ENCODE data around the gene NTM. TPM values are rescaled to one million over a fixed set of nuclear protein-coding genes. Genes with fewer than 3 reads are reported as not detected.
A peak's percentile ranks its signal among the peaks of the same experiment; 100 is the strongest.

The NTM gene
- total and polyA plus RNA-seq, 2 donors (not counting 3 experiments of a cell fraction or from before 2014, with no cell fraction given) = 1.00 to 1.1 TPM

DNA sequence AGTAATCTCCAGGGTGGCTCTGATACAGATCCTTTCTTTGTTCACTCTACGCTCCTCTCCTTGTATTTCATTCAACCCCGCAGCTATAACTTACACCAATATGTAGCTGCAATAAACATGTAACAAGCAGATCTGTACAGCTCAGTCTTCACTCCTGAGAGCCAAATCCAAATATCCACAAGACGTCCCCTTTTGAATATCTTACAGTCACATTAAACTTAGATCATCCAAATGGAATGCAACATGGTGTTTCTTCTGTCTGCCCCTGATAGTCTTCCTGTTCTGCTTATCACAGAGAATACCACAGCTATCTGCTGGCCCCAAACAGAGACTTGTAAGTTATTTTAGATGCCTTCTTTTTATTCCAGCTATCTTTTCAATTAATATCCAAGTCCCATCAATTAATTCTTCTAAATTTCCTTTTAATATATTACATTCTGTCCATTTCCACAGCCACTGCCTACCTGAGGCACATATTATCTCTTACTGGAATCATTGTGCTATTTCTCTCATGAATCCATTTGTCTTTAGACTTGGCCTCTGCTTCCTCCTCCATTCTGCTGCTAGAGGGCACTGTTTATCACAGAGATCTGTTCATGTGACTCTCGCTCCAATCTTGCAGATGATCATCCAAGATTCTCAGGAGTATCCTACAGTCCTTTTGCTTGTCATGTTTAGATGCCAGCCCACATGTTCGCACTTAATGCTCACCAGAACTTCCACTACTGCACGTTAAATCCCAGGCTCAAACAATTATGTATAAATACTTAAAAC is 908.6 kb downstream of the NTM start:
- H3K4me1 ChIP-seq (ENCODE audit: control insufficient read depth, extremely low read depth, insufficient read depth, low read length) = no peaks in the 10 kb centered on the region
- H3K27me3 ChIP-seq (ENCODE audit: control insufficient read depth in 2 of 2, insufficient read depth in 2 of 2, low read length in 2 of 2) = no peaks in the 10 kb centered on the region
- H3K27ac ChIP-seq (ENCODE audit: insufficient read depth, low read depth, low read length) = no peak overlapping the region
- no peaks in the 10 kb centered on the region for H3K9me1 ChIP-seq (replicated peaks; ENCODE audit: control insufficient read depth, extremely low read depth, insufficient read depth, low read length)
- ChIA-PET POLR2A (no interaction called here), CTCF (interaction anchor here (0.7 to 0.9 kb wide), 2 partner anchors 329 to 662 kb away, joined by 3 to 12 read pairs; no protein-coding TSS in a partner anchor)
- TF ChIP-seq, protein P1, sequence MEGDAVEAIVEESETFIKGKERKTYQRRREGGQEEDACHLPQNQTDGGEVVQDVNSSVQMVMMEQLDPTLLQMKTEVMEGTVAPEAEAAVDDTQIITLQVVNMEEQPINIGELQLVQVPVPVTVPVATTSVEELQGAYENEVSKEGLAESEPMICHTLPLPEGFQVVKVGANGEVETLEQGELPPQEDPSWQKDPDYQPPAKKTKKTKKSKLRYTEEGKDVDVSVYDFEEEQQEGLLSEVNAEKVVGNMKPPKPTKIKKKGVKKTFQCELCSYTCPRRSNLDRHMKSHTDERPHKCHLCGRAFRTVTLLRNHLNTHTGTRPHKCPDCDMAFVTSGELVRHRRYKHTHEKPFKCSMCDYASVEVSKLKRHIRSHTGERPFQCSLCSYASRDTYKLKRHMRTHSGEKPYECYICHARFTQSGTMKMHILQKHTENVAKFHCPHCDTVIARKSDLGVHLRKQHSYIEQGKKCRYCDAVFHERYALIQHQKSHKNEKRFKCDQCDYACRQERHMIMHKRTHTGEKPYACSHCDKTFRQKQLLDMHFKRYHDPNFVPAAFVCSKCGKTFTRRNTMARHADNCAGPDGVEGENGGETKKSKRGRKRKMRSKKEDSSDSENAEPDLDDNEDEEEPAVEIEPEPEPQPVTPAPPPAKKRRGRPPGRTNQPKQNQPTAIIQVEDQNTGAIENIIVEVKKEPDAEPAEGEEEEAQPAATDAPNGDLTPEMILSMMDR (IDR thresholded peaks at IDR 0.05; ENCODE audit: extremely low read depth in 1 of 2, insufficient read depth in 1 of 2, low read depth in 1 of 2, low read length in 2 of 2) = peak in 1 of 2 donors; percentile 37
- TF ChIP-seq MYC (IDR thresholded peaks at IDR 0.05; ENCODE audit: low read depth, low read length) (no peak), FOS (IDR thresholded peaks at IDR 0.05; ENCODE audit: borderline replicate concordance, insufficient read depth, low read length) (no peak), GATA2 (IDR thresholded peaks at IDR 0.05; ENCODE audit: insufficient read depth, insufficient read length, low read depth, low read length) (peak; percentile 18)
- no peaks in the 10 kb centered on the region for H3K79me2 ChIP-seq (ENCODE audit: control insufficient read depth, insufficient read depth, low read length)
- no peak overlapping the region for H3K4me2 ChIP-seq (ENCODE audit: insufficient read depth, low read length)
- no peak overlapping the region for H3K9ac ChIP-seq (replicated peaks; ENCODE audit: extremely low read depth, insufficient read depth, low read length)
- dilution Hi-C loops (cut with MboI; ENCODE audit: extremely low pct_ligation_motif_present, low sequenced_read_pairs) (no loop called here), intact Hi-C loops (cut with micrococcal nuclease) (loop anchor here (1.0 to 2.0 kb wide), 2 partner anchors 34 to 662 kb away; no protein-coding TSS in a partner anchor)
- H4K20me1 ChIP-seq (replicated peaks; ENCODE audit: control insufficient read depth, extremely low read depth, insufficient read depth, low read length) = no peaks in the 10 kb centered on the region
- H2AFZ ChIP-seq (ENCODE audit: low read depth, low read length) = no peak overlapping the region
- no TSS peak for BruUV-seq (replicated peaks)
- FAIRE-seq (peak; percentile 67), DNase-seq (ENCODE audit: low read depth, low spot score) (peak; percentile 4)
- H3K4me3 ChIP-seq (replicated peaks in 1 of 3; ENCODE audit: insufficient read depth in 1 of 3, low read depth in 1 of 3, low read length in 3 of 3) = no peak overlapping the region
- no peaks in the 10 kb centered on the region for H3K36me3 ChIP-seq (ENCODE audit: control insufficient read depth in 2 of 2, extremely low read depth in 1 of 2, insufficient read depth in 2 of 2, low read length in 2 of 2)
- no peaks in the 10 kb centered on the region for H3K9me3 ChIP-seq (replicated peaks; ENCODE audit: control insufficient read depth, insufficient read depth, low read length)

DNA sequence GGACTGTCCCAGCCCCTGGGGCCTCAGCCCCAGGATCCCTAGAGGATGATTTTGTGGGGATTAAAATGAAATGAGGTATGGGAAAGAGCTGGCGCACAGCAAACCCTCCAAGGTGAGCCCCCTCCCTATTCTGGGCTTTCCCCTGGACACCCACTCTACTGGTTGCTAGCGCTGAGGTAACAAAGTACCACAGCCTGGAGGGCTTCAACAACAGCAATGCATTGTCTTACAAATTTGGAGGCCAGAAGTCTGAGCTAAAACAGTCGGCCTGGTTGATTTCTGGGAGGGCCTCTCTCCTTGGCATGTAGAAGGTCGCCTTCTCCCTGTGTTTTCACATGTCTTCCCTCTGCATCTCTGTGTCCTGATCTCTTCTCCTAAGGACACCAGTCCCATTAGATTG is 913.6 kb downstream of the NTM start:
- dilution Hi-C loops (cut with MboI; ENCODE audit: extremely low pct_ligation_motif_present, low sequenced_read_pairs) (no loop called here), intact Hi-C loops (cut with micrococcal nuclease) (no loop called here)
- Histone ChIP-seq H3K9ac (replicated peaks; ENCODE audit: extremely low read depth, insufficient read depth, low read length) (no peak overlapping the region), H3K4me3 (replicated peaks in 1 of 3; ENCODE audit: insufficient read depth in 1 of 3, low read depth in 1 of 3, low read length in 3 of 3) (no peak overlapping the region), H3K36me3 (ENCODE audit: control insufficient read depth in 2 of 2, extremely low read depth in 1 of 2, insufficient read depth in 2 of 2, low read length in 2 of 2) (no peaks in the 10 kb centered on the region), H3K9me1 (replicated peaks; ENCODE audit: control insufficient read depth, extremely low read depth, insufficient read depth, low read length) (no peaks in the 10 kb centered on the region), H3K79me2 (ENCODE audit: control insufficient read depth, insufficient read depth, low read length) (no peaks in the 10 kb centered on the region), H2AFZ (ENCODE audit: low read depth, low read length) (no peak overlapping the region), H3K27me3 (ENCODE audit: control insufficient read depth in 2 of 2, insufficient read depth in 2 of 2, low read length in 2 of 2) (no peaks in the 10 kb centered on the region), H3K4me2 (ENCODE audit: insufficient read depth, low read length) (no peak overlapping the region), H3K4me1 (ENCODE audit: control insufficient read depth, extremely low read depth, insufficient read depth, low read length) (peaks cover 2% of the 10 kb centered on the region), H4K20me1 (replicated peaks; ENCODE audit: control insufficient read depth, extremely low read depth, insufficient read depth, low read length) (no peaks in the 10 kb centered on the region), H3K9me3 (replicated peaks; ENCODE audit: control insufficient read depth, insufficient read depth, low read length) (no peaks in the 10 kb centered on the region), H3K27ac (ENCODE audit: insufficient read depth, low read depth, low read length) (no peak overlapping the region)
- DNase-seq (ENCODE audit: low read depth, low spot score) = no peak
- FAIRE-seq = no peak
- BruUV-seq (replicated peaks) = no TSS peak
- CTCF ChIA-PET = no interaction called here
- TF ChIP-seq GATA2 (IDR thresholded peaks at IDR 0.05; ENCODE audit: insufficient read depth, insufficient read length, low read depth, low read length) = no peak
- no peak for TF ChIP-seq POLR2A (IDR thresholded peaks at IDR 0.05; ENCODE audit: low read depth, low read length)
- TF ChIP-seq JUN (IDR thresholded peaks at IDR 0.05; ENCODE audit: borderline replicate concordance, insufficient read depth, insufficient read length, low read depth) = no peak
- TF ChIP-seq, protein P1 (IDR thresholded peaks at IDR 0.05; ENCODE audit: extremely low read depth in 1 of 2, insufficient read depth in 1 of 2, low read depth in 1 of 2, low read length in 2 of 2) = no peak
- TF ChIP-seq EZH2 (IDR thresholded peaks at IDR 0.05; ENCODE audit: borderline replicate concordance, low read depth, low read length, severe bottlenecking) = no peak
- TF ChIP-seq MYC (IDR thresholded peaks at IDR 0.05; ENCODE audit: low read depth, low read length) = no peak
- TF ChIP-seq FOS (IDR thresholded peaks at IDR 0.05; ENCODE audit: borderline replicate concordance, insufficient read depth, low read length) = no peak
- TF ChIP-seq, protein P2, sequence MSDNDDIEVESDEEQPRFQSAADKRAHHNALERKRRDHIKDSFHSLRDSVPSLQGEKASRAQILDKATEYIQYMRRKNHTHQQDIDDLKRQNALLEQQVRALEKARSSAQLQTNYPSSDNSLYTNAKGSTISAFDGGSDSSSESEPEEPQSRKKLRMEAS (IDR thresholded peaks at IDR 0.05; ENCODE audit: insufficient read depth, insufficient read length) = no peak
- TF ChIP-seq POLR2AphosphoS5 (IDR thresholded peaks at IDR 0.05; ENCODE audit: insufficient read depth, low read depth, low read length) = no peak
- POLR2A ChIA-PET = no interaction called here

Measured in endothelial cell of umbilical vein (primary cell).